A673 (cell line): ENCODE results near the gene GALNT2.

Experiments used
- EZH2 ChIP-seq: fragments of 200-600 bp; sonication (generic); IDR thresholded peaks from 2 replicates; pipeline ENCODE4 v1.6.1; 2017; ENCODE audit warnings: borderline replicate concordance, low read depth, mild to moderate bottlenecking, mixed read lengths, antibody characterized with exemption, low read length; ENCODE audit not compliant: poor library complexity, severe bottlenecking
- TF ChIP-seq, protein P1 (sequence below): fragments of 300-800, 200-600 bp; sonication (generic); conservative IDR thresholded peaks from 2 replicates; pipeline ENCODE4 v1.5.1; 2017; ENCODE audit warnings: low read depth, mild to moderate bottlenecking, antibody characterized with exemption, low read length, moderate library complexity, mixed read lengths

DNA sequence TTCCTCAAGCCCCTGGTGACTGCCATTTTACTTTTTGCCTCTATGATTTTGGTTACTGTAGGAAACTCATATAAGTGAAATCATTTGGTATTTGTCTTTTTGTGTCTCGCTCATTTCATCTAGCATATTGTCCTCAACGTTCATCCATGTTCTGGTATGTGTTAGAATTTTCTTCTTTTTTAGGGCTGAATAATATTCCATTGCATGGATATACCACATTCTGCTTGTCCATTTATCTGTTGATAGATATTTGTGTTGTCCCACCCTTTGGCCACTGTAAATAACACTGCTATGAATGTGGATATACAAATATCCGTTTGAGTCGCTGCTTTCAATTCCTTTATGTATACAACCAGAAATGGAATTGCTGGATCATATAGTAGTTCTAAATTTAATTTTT, 4.5 kb upstream of the GALNT2 start:
- TF ChIP-seq EZH2 = no peak
- TF ChIP-seq, protein P1, sequence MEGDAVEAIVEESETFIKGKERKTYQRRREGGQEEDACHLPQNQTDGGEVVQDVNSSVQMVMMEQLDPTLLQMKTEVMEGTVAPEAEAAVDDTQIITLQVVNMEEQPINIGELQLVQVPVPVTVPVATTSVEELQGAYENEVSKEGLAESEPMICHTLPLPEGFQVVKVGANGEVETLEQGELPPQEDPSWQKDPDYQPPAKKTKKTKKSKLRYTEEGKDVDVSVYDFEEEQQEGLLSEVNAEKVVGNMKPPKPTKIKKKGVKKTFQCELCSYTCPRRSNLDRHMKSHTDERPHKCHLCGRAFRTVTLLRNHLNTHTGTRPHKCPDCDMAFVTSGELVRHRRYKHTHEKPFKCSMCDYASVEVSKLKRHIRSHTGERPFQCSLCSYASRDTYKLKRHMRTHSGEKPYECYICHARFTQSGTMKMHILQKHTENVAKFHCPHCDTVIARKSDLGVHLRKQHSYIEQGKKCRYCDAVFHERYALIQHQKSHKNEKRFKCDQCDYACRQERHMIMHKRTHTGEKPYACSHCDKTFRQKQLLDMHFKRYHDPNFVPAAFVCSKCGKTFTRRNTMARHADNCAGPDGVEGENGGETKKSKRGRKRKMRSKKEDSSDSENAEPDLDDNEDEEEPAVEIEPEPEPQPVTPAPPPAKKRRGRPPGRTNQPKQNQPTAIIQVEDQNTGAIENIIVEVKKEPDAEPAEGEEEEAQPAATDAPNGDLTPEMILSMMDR = no peak
